ENCODE measurements around the gene GCN1. TPM values are rescaled to one million over a fixed set of nuclear protein-coding genes. Genes with fewer than 3 reads are reported as not detected.
A peak's percentile ranks its signal among the peaks of the same experiment; 100 is the strongest.

GCN1 gene
- total and polyA plus RNA-seq, 10 of the 15 experiments (the other 5 are each of a cell fraction or from before 2014, with no cell fraction given), result 10.8 to 150 (median 58.3) TPM

- WGBS (ENCODE audit: insufficient coverage, insufficient replicate concordance, low lambda C conversion rate, missing lambda C conversion rate), result 89% methylated on average over 12 of the region's 12 CpGs
- no peaks in the 10 kb centered on the region; the same call in 1 of the 2 replicates for H4K20me1 ChIP-seq (ENCODE audit: control insufficient read depth, insufficient read depth)
- DNase-seq (ENCODE audit: low read depth, low spot score) (no peak), ATAC-seq (no peak), FAIRE-seq (no peak)
- no peak overlapping the region for H3K27ac ChIP-seq (ENCODE audit: control insufficient read depth, insufficient read depth)
- no peak overlapping the region for H3K4me3 ChIP-seq
- no peak overlapping the region for H2AFZ ChIP-seq (ENCODE audit: control insufficient read depth, low read depth, low read length)
- H3K9ac ChIP-seq (ENCODE audit: control insufficient read depth, insufficient read depth, low read length), result no peak overlapping the region
- TF ChIP-seq BCLAF1 (IDR thresholded peaks at IDR 0.05) (no peak), SMAD1 (IDR thresholded peaks at IDR 0.05; ENCODE audit: low read depth, partially characterized antibody) (peak; percentile 61)
- H3K36me3 ChIP-seq (ENCODE audit: control insufficient read depth in 2 of 2, insufficient read depth in 2 of 2, low read length in 1 of 2), result peaks cover 8 to 27% of the 10 kb centered on the region in 2 experiments
- no peaks in the 10 kb centered on the region for H3K9me3 ChIP-seq (replicated peaks; ENCODE audit: control insufficient read depth, insufficient read depth, low read length)
- intact Hi-C loops (cut with micrococcal nuclease; ENCODE audit: unreplicated experiment) (no loop called here), in situ Hi-C loops (cut with MboI) (no loop called here)
- no peaks in the 10 kb centered on the region for H3K79me2 ChIP-seq (ENCODE audit: control insufficient read depth, insufficient read depth, low read length)
- ChIA-PET RAD21 (ENCODE audit: unreplicated experiment) (interaction anchor here (0.6 to 1.3 kb wide), 2 partner anchors 41 to 103 kb away, joined by 3 to 5 read pairs; partner anchors contain the start of gene BICDL1), SMC1A (ENCODE audit: uncharacterized antibody, unreplicated experiment) (no interaction called here), POLR2A (interaction anchor here (1.0 kb wide), 1 partner anchor 11 kb away, joined by 3 read pairs; no protein-coding TSS in a partner anchor), CTCF (interaction anchor here (0.8 kb wide), 1 partner anchor 108 kb away, joined by 3 read pairs; no protein-coding TSS in a partner anchor)
- no peaks in the 10 kb centered on the region for H3K27me3 ChIP-seq (replicated peaks in 1 of 2; ENCODE audit: control insufficient read depth in 2 of 2, insufficient read depth in 2 of 2, low read length in 1 of 2)
- no peak overlapping the region for H3K4me2 ChIP-seq (ENCODE audit: control insufficient read depth, insufficient read depth)
- peaks cover 12% of the 10 kb centered on the region for H3K4me1 ChIP-seq (ENCODE audit: control insufficient read depth, insufficient read depth, low read length)
- BruUV-seq (replicated peaks), result no TSS peak
Observed at GRCh38 chr12:120091371-120092090, 103.0 kb downstream of the GCN1 start.
